GM21526 (cell line): ENCODE results near the gene SLC18A2.
"Not testable (repeated sequence)": the region's sequence is repeated elsewhere in the genome, so short reads cannot be mapped to it uniquely, and the experiment has no call there.

Source experiments
- ATAC-seq: cut with Tn5 transposase; IDR thresholded peaks from one replicate; pipeline ENCODE4 v1.9.1; 2021; ENCODE audit warnings: moderate library complexity; ENCODE audit not compliant: unreplicated experiment, low FRiP score

SLC18A2 gene

DNA sequence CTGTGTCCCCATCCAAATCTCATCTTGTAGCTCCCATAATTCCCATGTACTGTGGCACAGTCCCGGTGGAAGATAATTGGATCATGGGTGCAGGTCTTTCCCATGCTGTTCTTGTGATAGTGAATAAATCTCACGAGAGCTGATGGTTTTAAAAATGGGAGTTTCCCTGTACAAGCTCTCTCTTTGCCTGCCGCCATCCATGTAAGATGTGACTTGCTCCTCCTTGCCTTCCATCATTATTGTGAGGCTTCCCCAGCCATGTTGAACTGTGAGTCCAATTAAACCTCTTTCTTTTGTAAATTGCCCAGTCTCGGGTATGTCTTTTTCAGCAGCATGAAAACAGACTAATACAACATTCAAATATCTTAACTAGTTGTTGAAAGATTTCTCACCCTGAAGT is 10.8 kb upstream of the SLC18A2 start:
- not testable (repeated sequence) for ATAC-seq

DNA sequence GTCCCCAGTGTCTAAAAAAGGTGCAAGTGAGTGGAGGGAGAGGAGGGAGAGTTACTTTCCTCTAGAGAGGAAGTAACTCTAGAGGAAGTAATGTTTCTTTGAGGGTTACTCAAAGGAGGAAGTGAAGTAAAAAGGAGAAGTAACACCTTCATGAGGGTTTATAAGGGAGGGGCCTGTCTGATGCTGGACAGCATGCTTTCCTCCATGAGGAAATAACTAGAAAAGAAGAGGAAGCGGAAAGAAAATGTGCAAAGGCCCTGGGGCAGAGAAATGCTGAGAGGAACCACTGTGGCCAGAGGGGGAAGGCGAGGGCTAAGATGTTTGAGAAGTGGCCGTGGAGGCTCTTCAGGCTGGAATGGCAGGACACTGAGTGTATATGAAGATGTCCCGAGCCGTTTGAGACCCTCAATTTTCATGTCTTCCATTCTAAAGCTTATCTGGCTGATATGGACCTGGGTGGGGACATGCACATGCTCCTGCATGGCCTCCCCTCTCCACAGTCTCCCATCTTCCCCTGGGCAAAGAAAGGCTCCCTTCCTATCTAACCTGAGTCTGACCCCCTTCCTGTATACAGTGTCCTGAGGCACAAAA is 3.4 kb upstream of the SLC18A2 start:
- no peak for ATAC-seq

DNA sequence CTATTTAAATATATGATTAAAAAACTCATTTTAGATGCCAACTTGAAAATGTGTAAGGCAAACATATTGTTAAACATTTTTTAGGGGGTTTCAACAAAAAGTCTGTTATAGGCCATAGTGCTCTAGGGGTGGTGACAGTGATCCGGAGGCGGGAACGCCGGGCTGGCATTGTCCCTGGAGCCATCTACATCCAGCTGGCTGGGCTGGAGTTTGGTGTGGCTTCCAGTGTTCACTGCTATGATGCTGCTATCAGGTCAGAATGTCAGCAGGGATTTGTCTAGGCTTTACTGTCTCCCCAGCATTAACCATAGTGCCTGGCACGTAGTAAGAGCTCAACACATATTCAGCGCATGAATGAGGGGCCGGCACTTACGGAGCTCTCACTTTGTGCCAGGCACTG is 1.9 kb upstream of the SLC18A2 start:
- no peak for ATAC-seq

DNA sequence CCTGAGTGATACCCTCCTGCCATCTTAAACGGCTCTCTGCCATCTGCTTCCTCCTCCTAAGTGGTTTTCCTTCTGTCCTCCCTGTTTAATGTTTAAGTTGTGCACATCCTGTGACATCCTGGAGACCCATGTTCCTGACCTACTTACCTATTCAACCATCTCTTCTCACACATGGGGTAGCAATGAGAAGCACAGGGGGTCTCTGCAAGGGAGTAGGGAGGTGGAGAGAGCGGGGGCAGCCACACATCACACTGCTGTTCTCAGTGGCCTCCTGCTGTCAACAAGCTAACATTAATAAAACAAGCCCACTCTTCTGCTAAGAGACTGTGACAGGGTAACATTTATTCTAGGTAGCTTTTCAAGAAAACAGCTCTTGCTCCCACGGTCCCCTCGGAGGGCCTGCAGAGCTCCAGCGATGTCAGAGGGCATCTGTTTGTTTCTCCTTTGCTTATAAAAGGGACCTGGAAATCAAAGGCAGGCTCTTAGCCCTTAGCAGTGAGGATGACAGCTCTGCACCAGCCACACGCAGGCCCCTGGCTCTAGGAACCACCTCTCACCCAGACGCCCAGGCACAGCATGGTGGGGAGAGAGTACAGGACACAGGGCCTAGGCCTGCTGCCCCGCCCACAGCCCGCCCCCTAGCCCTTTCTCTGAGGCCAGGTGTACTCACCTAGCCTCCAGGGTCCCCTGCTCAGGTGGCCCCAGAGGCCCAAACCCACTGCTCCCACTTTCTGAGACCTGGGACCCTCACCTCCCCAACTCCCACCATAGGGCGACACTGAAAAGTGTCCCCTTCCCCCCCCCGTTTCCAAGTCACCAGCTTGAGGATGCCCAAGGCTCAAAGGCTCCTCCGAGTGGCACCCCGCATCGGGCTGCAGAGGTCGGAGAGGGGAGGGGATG is 943 bp upstream of the SLC18A2 start:
- no peak for ATAC-seq

DNA sequence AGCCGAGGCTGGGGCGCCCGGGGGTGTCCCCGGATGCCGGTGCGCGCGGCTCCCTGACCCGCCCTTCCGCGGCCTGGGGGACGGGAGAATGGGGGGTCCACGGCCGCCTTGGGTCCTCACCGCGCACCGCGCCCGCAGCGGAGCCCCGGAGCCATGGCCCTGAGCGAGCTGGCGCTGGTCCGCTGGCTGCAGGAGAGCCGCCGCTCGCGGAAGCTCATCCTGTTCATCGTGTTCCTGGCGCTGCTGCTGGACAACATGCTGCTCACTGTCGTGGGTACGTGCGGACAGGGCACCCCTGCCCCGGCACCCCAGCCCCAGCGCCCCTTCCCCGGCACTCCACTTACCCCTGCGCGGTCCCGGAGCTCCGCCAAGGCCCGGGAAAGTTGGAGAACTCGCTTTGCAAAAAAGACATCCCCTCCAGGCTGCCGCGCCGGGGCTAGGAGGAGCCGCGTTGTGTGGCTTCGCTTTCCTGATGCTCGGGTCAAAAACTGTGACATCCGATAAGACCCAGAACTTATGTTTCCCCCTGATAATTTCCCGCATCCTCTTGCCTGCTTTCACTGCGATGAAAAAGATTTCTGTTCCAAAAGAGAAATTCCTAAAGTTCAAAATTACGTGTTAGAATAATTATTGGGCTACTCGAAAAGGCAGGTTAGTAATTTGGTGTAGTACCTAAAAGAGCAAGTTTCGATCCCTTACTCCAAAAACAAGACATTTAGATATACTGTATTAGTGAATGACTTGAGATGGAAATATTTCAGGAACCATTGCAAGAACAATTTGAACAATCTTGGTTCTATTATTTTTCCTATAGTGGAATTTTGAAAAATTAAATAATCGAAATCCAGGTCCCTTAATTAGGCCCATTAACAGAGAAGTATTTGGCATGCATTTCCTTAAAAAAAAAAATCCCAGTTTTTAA is 888 bp downstream of the SLC18A2 start:
- ATAC-seq, result no peak

DNA sequence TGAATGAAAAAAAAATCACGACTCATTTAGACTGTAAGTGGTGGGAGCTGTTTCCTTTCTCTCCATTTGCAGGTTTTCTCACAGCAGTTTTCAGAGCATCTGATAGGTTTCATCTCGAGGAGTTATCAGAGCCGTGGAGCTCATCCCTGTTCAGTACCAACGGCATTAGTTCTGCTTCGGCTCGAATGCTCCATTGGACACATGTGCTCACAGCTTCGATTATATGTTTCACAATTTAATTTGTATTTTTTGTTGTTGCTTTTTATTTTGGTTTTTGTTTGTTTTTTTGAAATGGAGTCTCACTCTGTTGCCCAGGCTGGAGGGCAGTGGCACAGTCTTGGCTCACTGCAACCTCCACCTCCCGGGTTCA is 1.5 kb downstream of the SLC18A2 start:
- no peak for ATAC-seq

DNA sequence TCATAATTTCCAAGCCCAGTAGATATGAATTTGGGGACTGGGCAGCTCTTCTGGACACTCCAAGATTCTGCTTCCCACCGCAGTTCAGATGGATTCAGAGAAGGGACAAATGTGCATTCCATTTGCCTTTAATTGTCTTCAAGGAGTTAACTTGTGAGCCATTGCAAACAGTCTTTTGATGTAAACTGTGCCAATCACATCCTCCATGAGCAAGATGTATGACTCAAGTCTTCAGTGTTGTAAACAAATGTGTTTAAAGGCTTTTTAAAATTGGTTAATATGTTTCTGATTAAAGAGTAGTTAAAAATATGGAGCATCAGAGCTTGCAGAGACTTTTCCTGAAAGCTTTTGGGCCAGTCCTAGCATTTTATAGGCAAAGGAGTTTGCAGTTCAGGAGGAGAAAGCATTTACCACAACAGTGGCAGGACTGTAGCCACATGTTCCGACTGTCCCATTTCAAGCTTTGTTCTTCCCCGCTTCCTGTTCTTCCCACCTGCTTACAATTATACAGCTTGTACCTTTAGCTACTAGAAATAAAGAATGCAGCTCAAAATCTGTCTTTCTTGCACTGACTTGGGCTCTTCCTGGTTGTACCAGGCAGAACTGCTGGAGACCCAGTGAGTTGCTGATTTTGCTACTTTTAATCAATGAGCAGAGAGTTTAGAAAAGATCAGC is 6.2 kb downstream of the SLC18A2 start:
- no peak for ATAC-seq

DNA sequence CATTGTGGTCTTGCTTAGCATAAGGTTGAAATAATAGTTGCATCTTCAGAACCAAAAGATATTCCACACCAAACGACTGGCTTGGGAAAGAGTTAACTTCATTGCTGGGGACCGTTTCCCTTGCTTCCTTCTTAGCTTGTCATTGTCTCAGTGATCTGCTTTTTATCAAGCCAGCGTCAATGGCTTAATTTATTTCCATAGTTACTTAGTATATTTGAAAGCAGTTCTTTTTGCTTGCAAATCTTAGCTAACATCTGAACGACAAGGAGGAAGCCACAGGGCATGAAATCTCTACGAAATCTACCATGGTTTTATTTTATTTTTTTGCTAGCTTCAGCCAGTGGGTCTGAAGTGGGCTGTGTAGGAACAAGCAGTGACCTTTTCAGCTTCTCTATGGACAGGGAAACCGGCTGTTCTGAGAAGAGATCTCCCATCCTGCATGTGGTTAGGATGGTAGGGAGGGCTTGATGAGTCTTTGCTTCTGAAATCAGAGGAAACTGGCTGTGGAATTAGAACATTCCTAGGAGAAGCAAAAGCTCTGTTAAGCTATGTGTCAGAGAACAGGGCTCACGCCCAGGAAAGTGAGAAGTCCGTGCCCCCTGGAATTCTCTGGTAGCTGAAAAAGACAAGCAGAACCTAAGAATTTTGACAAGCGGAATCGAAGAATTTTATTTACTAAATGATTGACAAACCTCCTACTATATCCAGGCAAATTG is 8.0 kb downstream of the SLC18A2 start:
- no peak for ATAC-seq

DNA sequence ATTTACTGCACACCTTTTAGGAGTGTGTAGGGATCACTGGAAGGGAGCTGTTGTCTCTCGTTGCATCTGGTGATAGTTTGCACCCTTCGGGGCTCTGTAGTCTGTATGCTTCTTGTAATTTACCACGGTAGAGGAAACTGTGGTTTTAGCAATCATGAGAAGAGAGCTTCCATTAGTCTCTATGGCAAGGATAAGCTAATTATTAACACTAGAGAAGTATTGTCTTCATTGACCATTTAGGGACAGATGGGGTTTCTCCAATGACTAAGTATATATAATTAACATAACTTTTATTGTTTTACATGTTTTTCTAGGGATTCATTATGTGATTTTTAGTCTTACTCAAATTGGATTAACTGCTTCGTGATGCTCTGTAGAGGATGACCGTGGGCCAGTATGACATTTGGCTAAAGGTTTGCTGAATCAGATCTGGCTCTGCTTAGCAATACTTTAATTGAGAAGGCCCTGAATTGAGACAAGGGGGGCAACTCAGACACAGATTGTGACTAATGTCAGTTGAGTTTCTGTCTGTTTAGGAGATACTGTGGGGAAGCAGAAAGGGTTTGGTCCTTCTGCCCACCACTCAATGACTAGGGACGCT is 8.7 kb downstream of the SLC18A2 start:
- ATAC-seq, result no peak

DNA sequence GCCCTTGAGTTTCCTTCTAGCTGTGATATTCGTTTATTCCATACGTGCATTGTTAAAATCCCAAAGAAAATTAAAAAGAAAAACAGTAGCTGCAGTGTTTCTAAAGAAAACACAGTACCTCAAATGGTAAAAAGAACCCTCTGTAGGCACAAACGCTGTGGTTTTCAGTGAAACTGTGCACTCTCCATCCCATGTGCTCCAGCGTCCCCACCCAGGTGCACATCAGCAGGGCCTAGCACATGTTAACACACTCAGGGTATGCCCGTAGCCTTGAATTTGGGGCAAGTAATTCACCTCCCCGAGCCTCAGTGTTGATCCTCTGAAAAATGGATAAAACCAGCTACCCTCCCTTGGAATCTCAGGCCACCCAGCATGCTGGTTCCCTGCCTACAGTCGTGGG is 9.5 kb downstream of the SLC18A2 start:
- ATAC-seq, result no peak

DNA sequence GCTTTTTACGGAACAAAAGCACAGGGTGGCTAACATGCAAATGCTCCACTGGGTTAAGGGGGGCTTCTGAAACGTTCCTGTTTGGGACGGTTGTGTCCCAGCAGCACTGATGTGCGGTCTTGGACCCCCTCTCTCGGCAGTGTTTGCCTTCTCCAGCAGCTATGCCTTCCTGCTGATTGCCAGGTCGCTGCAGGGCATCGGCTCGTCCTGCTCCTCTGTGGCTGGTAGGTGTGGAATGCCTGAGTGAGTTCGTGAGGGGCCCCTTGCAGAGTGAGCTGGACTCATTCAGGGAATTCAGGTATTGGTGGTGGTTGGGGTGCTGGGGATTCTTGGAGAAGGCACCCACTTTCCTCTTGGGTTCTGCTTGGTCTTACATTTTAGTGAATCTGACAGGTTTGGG is 13.0 kb downstream of the SLC18A2 start:
- ATAC-seq, result no peak

DNA sequence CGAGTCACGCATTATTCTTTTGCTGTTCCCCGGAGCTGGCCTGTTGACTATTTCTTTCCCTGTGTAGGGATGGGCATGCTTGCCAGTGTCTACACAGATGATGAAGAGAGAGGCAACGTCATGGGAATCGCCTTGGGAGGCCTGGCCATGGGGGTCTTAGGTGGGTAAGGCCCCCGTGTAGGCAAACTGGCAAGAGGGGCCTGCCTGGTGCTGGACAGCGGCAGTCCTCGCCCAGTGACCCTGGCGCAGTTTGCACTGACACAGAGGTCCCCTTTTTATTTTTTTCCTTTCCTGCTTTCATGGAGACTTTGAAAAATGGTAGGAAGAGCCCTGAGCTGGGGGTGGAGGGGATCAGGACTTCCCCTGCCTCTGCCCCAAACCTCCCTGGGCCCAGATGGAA is 13.4 kb downstream of the SLC18A2 start:
- no peak for ATAC-seq

DNA sequence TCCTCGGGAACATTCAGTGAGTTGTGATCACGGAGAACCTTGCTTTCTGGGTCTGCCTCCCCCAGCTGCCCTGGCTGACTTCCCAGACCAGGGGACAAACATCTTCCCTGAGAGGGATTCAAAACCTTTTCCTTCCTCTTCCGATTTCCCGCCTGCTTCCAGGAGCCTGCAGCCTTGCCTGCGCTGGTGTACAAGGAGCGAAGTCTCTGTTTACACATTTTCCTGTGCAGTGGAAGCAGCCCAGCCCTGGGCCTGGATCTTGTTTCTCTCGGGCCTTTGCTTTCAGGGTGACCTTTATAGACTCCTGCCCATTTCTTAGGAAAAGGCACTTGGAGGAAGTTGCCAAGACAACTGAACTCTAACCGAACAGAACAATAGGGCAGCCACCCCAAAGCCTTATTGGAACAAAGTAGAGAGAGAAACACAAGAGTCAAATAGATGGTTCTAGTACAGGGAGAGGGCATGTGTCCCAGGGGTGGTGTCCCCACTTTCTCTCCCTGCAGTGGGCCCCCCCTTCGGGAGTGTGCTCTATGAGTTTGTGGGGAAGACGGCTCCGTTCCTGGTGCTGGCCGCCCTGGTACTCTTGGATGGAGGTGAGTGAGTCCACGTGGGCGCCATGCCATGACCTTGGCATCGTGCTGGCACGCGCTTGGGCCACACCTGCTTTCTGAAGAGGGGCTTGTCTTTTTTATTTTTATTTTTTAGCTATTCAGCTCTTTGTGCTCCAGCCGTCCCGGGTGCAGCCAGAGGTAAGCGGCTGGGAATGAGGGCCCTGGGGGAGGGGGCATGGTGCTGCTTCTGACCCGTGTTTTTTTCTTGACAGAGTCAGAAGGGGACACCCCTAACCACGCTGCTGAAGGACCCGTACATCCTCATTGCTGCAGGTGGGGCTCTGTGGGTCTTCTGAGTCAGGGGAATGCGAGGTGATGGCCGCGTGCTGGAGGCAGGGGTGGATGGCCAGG is 14.1 kb downstream of the SLC18A2 start:
- no peak for ATAC-seq

DNA sequence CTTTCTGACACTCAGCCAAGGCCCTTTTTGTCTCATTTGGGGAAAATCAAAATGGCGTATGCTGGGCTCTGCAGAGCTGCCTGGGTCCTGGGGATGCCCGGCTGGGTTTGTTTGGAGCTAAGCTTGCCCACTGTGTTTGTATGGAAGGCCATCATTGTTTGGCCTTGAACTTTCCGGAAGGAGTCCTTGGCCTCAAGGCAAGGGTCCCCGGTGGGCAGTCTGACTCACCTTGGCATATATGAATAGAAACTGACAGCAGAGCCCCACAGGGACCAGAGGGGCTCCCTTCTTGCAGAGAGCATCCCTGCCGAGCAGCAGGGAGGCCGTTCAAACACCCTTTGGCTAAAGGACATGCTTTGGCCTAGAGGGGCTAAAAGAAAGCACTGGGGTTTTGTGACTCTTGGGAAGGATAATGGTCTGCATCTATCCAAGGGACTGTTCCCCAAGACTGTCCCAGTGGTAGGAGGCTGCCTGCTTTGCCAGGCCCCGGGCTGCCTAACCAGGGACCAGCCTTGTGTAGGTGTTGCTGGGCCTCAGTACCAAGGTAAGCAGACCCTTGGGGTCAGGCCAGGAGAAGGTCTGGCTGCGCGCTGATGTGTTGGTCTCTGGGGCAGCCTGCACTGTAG is 15.0 kb downstream of the SLC18A2 start:
- ATAC-seq, result no peak

DNA sequence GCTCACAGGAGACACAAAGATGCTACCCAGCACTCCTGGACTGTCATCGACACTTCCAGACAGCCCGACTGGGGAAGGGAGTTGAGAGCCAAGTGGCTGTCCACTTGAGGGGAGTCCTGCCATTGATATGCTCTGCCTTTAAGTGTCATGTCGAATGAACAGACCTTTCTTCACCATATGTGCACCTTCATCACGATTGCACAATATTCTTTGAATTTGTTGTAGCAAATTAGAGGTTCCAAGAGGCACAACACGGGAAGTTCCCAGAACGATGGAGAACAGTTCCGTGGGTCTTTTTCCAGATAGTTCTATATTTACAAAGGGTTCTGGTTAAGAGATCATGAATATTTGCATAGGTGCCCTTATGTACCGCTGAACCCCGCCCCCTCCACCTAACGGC is 16.0 kb downstream of the SLC18A2 start:
- no peak for ATAC-seq

DNA sequence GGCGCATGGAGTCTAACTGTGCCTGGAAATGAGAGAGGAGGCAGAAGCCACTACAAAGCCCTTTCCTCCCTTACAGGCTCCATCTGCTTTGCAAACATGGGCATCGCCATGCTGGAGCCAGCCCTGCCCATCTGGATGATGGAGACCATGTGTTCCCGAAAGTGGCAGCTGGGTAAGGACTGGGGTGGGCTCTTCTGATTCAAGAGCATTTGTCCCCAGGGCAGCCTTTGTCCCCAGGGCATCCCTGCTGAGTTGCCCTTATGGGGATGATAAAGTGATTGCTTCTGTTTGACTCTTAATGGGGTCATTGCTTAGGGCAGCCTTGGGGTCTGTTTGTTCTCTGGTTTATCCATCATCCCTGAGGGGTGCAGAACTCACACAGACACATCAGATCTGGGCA is 16.8 kb downstream of the SLC18A2 start:
- ATAC-seq, result no peak

DNA sequence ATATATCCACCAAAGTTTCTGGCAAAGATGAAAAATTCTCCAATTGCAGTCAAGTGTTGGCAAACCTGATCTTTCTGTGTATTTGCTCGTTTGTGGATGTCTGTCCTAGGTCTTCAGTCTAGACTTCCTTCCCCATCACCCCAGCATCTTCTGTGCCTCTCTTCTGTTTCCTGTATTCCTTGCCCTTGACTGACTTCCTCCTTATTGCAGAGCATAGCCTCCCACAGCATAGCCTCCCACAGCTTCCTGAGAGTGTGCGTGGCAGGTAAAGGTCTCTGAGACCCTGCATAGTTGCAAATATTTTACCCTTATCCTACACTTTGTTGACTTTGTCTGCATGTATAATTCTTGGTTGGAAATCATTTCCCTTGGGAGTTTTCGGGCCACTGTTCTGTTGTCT is 18.4 kb downstream of the SLC18A2 start:
- no peak for ATAC-seq

DNA sequence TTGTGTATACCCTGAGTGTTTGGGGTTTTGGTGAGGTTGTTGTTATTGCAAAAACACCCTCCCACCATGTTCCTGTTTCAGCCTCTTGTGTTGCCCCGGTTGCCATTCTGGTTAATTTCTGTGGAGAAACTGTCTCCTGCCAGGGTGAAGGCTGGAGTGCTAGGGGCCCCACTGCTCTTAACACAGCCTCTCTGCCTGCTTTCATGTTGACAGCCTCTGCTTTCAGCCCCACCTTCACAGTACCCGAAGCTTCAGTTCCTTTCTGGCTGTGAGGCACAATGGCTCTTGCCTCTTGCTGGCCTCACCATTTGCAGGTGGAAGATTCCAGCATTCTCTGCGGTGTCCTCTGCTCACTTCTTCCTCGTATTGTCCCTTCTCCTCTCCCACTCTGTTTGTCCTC is 19.2 kb downstream of the SLC18A2 start:
- no peak for ATAC-seq
